ENCODE results near the gene CGNL1.

Gene CGNL1

GRCh38 chr15:57439128-57440027 is 63.1 kb downstream of the CGNL1 start:
- no peak overlapping the region for H3K4me3 ChIP-seq (ENCODE audit: control insufficient read depth, low read depth, low read length)
- no peak for DNase-seq (ENCODE audit: low read depth)
- TF ChIP-seq CTCF (conservative IDR thresholded peaks at IDR 0.05; ENCODE audit: control insufficient read depth, insufficient read depth, low read depth, low read length), result no peak

- TF ChIP-seq CTCF (conservative IDR thresholded peaks at IDR 0.05; ENCODE audit: control insufficient read depth, insufficient read depth, low read depth, low read length), result no peak
- no peak overlapping the region for H3K4me3 ChIP-seq (ENCODE audit: control insufficient read depth, low read depth, low read length)
- no peak for DNase-seq (ENCODE audit: low read depth)
Observed at GRCh38 chr15:57440167-57440566, 63.9 kb downstream of the CGNL1 start.

- DNase-seq (ENCODE audit: low read depth), result peak; percentile 31
- no peak overlapping the region for H3K4me3 ChIP-seq (ENCODE audit: control insufficient read depth, low read depth, low read length)
- TF ChIP-seq CTCF (conservative IDR thresholded peaks at IDR 0.05; ENCODE audit: control insufficient read depth, insufficient read depth, low read depth, low read length), result no peak
Observed at GRCh38 chr15:57440799-57441198, 64.5 kb downstream of the CGNL1 start.

GRCh38 chr15:57442335-57442734 is 66.0 kb downstream of the CGNL1 start:
- no peak overlapping the region for H3K4me3 ChIP-seq (ENCODE audit: control insufficient read depth, low read depth, low read length)
- no peak for TF ChIP-seq CTCF (conservative IDR thresholded peaks at IDR 0.05; ENCODE audit: control insufficient read depth, insufficient read depth, low read depth, low read length)
- no peak for DNase-seq (ENCODE audit: low read depth)

- no peak overlapping the region for H3K4me3 ChIP-seq (ENCODE audit: control insufficient read depth, low read depth, low read length)
- TF ChIP-seq CTCF (conservative IDR thresholded peaks at IDR 0.05; ENCODE audit: control insufficient read depth, insufficient read depth, low read depth, low read length), result no peak
- no peak for DNase-seq (ENCODE audit: low read depth)
Observed at GRCh38 chr15:57443486-57443885, 67.2 kb downstream of the CGNL1 start.

- no peak for TF ChIP-seq CTCF (conservative IDR thresholded peaks at IDR 0.05; ENCODE audit: control insufficient read depth, insufficient read depth, low read depth, low read length)
- peak; percentile 26 for DNase-seq (ENCODE audit: low read depth)
- no peak overlapping the region for H3K4me3 ChIP-seq (ENCODE audit: control insufficient read depth, low read depth, low read length)
Observed at GRCh38 chr15:57444877-57445513, 68.7 kb downstream of the CGNL1 start.
